ENCODE results near the gene ADIRF. TPM values are rescaled to one million over a fixed set of nuclear protein-coding genes. Genes with fewer than 3 reads are reported as not detected.
"Not testable (repeated sequence)": the region's sequence is repeated elsewhere in the genome, so short reads cannot be mapped to it uniquely, and the experiment has no call there.

The ADIRF gene
- total RNA-seq, 1 donor = not detected

DNA sequence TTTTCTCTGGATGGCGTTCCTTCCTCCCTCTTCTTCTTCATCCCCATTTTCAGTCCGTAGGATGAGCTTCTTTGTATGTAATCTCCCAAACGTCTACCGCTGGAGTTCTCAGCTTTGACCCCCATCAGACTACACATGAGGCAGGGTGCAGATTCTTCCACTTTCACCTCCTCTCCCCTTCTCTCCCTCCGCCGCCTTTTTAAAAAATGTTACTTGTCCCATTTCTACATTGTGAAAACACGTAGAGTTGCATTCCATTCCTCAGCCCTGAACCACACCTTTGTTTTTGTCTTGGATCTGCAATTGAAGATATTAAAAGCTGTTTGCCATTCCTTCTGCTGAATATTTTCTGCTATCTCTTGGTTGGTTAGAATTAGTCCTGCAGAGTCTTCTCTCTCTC, 6.2 kb downstream of the ADIRF start:
- Histone ChIP-seq H3K27me3 (ENCODE audit: insufficient read depth, low read length) (peaks cover 9% of the 10 kb centered on the region), H3K4me3 (ENCODE audit: low read length) (no peak overlapping the region), H3K4me1 (ENCODE audit: insufficient read depth, low read length) (peaks cover 23% of the 10 kb centered on the region), H3K9me3 (ENCODE audit: low read depth, low read length) (no peaks in the 10 kb centered on the region)

- H3K9me3 ChIP-seq (ENCODE audit: low read depth, low read length) = no peaks in the 10 kb centered on the region
- H3K4me3 ChIP-seq (ENCODE audit: low read length) = no peak overlapping the region
- peaks cover 5% of the 10 kb centered on the region for H3K4me1 ChIP-seq (ENCODE audit: insufficient read depth, low read length)
- H3K27me3 ChIP-seq (ENCODE audit: insufficient read depth, low read length) = no peaks in the 10 kb centered on the region
Observed at GRCh38 chr10:86976362-86977056, 8.2 kb downstream of the ADIRF start.

GRCh38 chr10:86978457-86978856, 10.2 kb downstream of the ADIRF start:
- not testable (repeated sequence) for H3K27me3 ChIP-seq (ENCODE audit: insufficient read depth, low read length); H3K9me3 ChIP-seq (ENCODE audit: low read depth, low read length); H3K4me3 ChIP-seq (ENCODE audit: low read length); H3K4me1 ChIP-seq (ENCODE audit: insufficient read depth, low read length)

- Histone ChIP-seq H3K9me3 (ENCODE audit: low read depth, low read length) (no peaks in the 10 kb centered on the region), H3K27me3 (ENCODE audit: insufficient read depth, low read length) (no peaks in the 10 kb centered on the region), H3K4me1 (ENCODE audit: insufficient read depth, low read length) (no peaks in the 10 kb centered on the region), H3K4me3 (ENCODE audit: low read length) (no peak overlapping the region)
Observed at GRCh38 chr10:86979296-86979818, 11.1 kb downstream of the ADIRF start.

DNA sequence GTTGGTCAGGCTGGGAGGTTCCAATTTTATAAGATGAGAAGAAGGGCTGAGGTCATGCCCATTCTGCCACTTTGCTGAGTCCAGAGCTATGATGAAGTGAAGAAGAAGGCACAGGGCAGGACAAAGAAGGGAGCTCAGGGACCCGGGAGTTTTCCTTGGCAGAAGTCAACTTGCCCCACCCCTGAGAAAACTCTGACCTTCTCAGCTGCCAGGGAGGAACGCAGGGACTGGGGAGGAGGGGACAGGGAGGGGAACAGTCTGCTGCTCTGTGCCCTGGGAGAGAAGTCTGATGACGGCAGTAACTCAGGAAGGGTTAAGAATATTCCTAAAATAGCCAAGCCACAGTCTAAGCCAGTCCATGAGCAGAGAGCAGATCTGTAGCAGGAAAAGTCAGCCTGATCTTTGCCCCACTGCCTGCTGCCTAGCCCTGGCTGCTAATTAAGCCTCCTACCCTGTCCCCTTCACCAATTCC, 11.7 kb downstream of the ADIRF start:
- no peaks in the 10 kb centered on the region for H3K9me3 ChIP-seq (ENCODE audit: low read depth, low read length)
- no peak overlapping the region for H3K4me3 ChIP-seq (ENCODE audit: low read length)
- H3K4me1 ChIP-seq (ENCODE audit: insufficient read depth, low read length) = no peaks in the 10 kb centered on the region
- H3K27me3 ChIP-seq (ENCODE audit: insufficient read depth, low read length) = no peaks in the 10 kb centered on the region

DNA sequence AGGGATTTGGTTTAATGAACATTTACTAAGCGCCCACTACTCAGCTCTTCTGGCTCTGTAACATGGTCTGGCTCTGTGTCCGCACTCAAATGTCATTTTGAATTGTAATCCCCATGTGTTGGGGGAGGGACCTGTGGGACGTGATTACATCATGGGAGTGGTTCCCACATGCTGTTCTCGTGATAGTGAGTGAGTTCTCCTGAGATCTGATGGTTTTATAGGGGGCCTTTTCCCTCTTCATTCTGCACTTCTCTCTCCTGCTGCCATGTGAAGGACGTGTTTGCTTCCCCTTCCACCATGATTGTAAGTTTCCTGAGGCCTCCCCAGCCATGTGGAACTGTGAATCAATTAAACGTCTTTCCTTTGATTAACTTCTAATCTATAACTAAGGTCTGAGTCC, 12.7 kb downstream of the ADIRF start:
- not testable (repeated sequence) for H3K9me3 ChIP-seq (ENCODE audit: low read depth, low read length); H3K27me3 ChIP-seq (ENCODE audit: insufficient read depth, low read length); H3K4me1 ChIP-seq (ENCODE audit: insufficient read depth, low read length); H3K4me3 ChIP-seq (ENCODE audit: low read length)

GRCh38 chr10:86981716-86982115, 13.4 kb downstream of the ADIRF start:
- H3K4me3 ChIP-seq (ENCODE audit: low read length) = no peak overlapping the region
- H3K4me1 ChIP-seq (ENCODE audit: insufficient read depth, low read length) = no peaks in the 10 kb centered on the region
- no peaks in the 10 kb centered on the region for H3K27me3 ChIP-seq (ENCODE audit: insufficient read depth, low read length)
- H3K9me3 ChIP-seq (ENCODE audit: low read depth, low read length) = no peaks in the 10 kb centered on the region

GRCh38 chr10:86984498-86984897, 16.2 kb downstream of the ADIRF start:
- H3K9me3 ChIP-seq (ENCODE audit: low read depth, low read length); H3K4me1 ChIP-seq (ENCODE audit: insufficient read depth, low read length); H3K4me3 ChIP-seq (ENCODE audit: low read length); H3K27me3 ChIP-seq (ENCODE audit: insufficient read depth, low read length): not testable (repeated sequence)

DNA sequence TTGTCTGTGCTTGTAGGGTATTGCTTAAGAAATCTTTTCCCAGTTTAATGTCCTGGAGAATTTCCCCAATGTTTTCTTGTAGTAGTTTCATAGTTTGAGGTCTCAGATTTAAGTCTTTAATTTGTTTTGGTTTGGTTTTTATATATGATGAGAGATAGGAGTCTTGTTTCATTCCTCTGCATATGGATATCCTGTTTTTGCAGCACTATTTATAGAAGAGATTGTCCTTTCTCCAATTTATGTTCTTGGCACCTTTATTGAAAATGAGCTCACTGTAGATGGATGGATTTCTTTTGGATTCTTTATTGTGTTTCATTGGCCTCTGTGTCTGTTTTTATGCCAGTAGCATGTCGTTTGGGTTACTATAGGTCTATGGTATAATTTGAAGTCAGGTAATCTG, 20.2 kb downstream of the ADIRF start:
- Histone ChIP-seq H3K4me3 (ENCODE audit: low read length) (no peak overlapping the region), H3K9me3 (ENCODE audit: low read depth, low read length) (no peaks in the 10 kb centered on the region), H3K27me3 (ENCODE audit: insufficient read depth, low read length) (peaks cover 13% of the 10 kb centered on the region), H3K4me1 (ENCODE audit: insufficient read depth, low read length) (no peaks in the 10 kb centered on the region)

DNA sequence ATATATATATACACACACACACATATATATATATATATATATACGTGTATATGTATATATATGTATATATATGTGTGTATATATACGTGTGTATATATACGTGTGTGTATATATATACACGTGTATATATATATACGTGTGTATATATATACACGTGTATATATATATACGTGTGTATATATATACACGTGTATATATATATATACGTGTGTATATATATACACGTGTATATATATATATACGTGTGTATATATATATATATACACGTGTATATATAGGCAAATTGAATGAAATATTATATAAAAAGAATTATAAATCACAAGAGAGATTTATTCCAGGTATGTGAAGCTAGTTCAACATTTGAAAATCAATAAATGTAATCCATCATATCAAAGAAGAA, 23.1 kb downstream of the ADIRF start:
- not testable (repeated sequence) for H3K9me3 ChIP-seq (ENCODE audit: low read depth, low read length); H3K4me3 ChIP-seq (ENCODE audit: low read length); H3K4me1 ChIP-seq (ENCODE audit: insufficient read depth, low read length)
- H3K27me3 ChIP-seq (ENCODE audit: insufficient read depth, low read length) = peaks cover 13% of the 10 kb centered on the region

DNA sequence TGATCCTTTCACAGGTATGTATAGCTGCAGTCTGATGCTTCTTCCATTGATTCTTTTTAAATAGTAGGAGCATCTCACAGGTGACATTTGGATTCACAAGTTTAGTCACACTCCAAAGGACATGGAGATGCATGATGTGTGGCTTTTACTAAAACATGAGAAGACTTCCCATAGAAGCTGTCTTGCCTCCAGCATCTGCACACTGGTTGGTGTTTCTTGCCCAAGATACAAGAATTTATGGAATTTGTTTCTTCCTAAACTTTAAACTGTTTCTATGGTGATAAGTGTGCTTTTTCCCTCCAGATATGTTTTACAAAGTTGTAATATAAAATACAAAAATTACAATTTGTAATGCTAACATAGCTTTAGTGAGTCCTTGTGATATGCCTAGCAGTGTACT, 24.2 kb downstream of the ADIRF start:
- Histone ChIP-seq H3K27me3 (ENCODE audit: insufficient read depth, low read length) (peaks cover 10% of the 10 kb centered on the region), H3K4me3 (ENCODE audit: low read length) (no peak overlapping the region), H3K4me1 (ENCODE audit: insufficient read depth, low read length) (no peaks in the 10 kb centered on the region)

GRCh38 chr10:86992929-86993328, 24.6 kb downstream of the ADIRF start:
- Histone ChIP-seq H3K9me3 (ENCODE audit: low read depth, low read length) (no peaks in the 10 kb centered on the region), H3K4me1 (ENCODE audit: insufficient read depth, low read length) (no peaks in the 10 kb centered on the region), H3K27me3 (ENCODE audit: insufficient read depth, low read length) (peaks cover 10% of the 10 kb centered on the region), H3K4me3 (ENCODE audit: low read length) (no peak overlapping the region)

More for the DNA sequence above, 24.2 kb downstream of the ADIRF start:
- H3K9me3 ChIP-seq (ENCODE audit: low read depth, low read length) = no peaks in the 10 kb centered on the region

GRCh38 chr10:86999802-87000403, 31.6 kb downstream of the ADIRF start:
- not testable (repeated sequence) for H3K27me3 ChIP-seq (ENCODE audit: insufficient read depth, low read length); H3K9me3 ChIP-seq (ENCODE audit: low read depth, low read length); H3K4me3 ChIP-seq (ENCODE audit: low read length); H3K4me1 ChIP-seq (ENCODE audit: insufficient read depth, low read length)

- H3K4me3 ChIP-seq (ENCODE audit: low read length) = no peak overlapping the region
- no peaks in the 10 kb centered on the region for H3K27me3 ChIP-seq (ENCODE audit: insufficient read depth, low read length)
- H3K9me3 ChIP-seq (ENCODE audit: low read depth, low read length) = no peaks in the 10 kb centered on the region
- no peaks in the 10 kb centered on the region for H3K4me1 ChIP-seq (ENCODE audit: insufficient read depth, low read length)
Observed at GRCh38 chr10:87000491-87000890, 32.2 kb downstream of the ADIRF start.

DNA sequence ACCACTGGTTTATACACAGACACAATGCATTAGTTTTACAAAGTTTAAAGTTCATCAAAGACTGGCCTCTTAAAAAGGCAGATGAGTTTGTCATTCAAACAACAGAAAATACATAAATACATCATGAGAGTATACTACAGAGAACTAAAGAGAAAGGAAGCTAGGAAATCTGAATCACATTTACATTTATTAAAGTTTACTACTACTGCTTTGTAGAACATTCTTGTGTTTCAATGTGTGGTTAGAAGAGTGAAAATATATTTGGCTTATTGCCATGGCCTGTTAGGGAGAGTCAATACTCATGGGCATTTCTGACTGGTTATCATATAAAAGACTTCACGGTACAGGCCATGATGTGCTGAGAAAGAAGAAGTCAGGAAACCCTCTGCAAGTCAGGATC, 38.8 kb downstream of the ADIRF start:
- H3K27me3 ChIP-seq (ENCODE audit: insufficient read depth, low read length); H3K9me3 ChIP-seq (ENCODE audit: low read depth, low read length); H3K4me1 ChIP-seq (ENCODE audit: insufficient read depth, low read length); H3K4me3 ChIP-seq (ENCODE audit: low read length): not testable (repeated sequence)

DNA sequence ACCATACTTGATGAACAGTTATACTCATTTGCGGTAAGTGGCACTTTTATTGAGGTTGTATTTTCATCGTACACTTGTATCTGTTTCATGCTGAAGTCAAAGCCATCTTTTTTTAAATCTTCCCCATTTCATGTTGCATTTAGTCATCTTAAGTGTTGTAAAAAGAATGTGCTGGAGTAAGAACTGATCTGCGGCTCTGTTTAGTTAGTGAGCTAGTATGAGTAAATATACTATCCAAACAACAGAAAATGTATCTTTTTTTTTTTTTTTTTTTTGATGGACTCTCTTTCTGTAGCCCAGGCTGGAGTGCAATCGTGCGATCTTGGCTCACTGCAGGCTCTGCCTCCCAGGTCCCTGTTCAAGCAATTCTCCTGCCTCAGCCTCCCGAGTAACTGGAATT, 39.4 kb downstream of the ADIRF start:
- not testable (repeated sequence) for H3K27me3 ChIP-seq (ENCODE audit: insufficient read depth, low read length); H3K4me1 ChIP-seq (ENCODE audit: insufficient read depth, low read length); H3K4me3 ChIP-seq (ENCODE audit: low read length); H3K9me3 ChIP-seq (ENCODE audit: low read depth, low read length)
